ENCODE data around the gene TSC1. TPM values are rescaled to one million over a fixed set of nuclear protein-coding genes. Genes with fewer than 3 reads are reported as not detected.
A peak's percentile ranks its signal among the peaks of the same experiment; 100 is the strongest.

The TSC1 gene
- total RNA-seq, 1 donor from 2014 or later: 15.0 TPM

- peak in 1 of 2 donors; percentile 27 for DNase-seq (ENCODE audit: low read depth in 2 of 2)
Observed at GRCh38 chr9:132937463-132937901, 6.9 kb downstream of the TSC1 start.

GRCh38 chr9:132935026-132935425 is 9.4 kb downstream of the TSC1 start:
- DNase-seq (ENCODE audit: low read depth in 2 of 2): no peak

GRCh38 chr9:132931178-132931735 is 13.2 kb downstream of the TSC1 start:
- no peak for DNase-seq (ENCODE audit: low read depth in 2 of 2)

GRCh38 chr9:132927704-132928103 is 16.7 kb downstream of the TSC1 start:
- DNase-seq (ENCODE audit: low read depth in 2 of 2): no peak

GRCh38 chr9:132923346-132923902 is 21.0 kb downstream of the TSC1 start:
- peak in 1 of 2 donors; percentile 63 for DNase-seq (ENCODE audit: low read depth in 2 of 2)

- no peak for DNase-seq (ENCODE audit: low read depth in 2 of 2)
Observed at GRCh38 chr9:132919614-132920268, 24.7 kb downstream of the TSC1 start.

GRCh38 chr9:132914924-132915323 is 29.5 kb downstream of the TSC1 start:
- no peak for DNase-seq (ENCODE audit: low read depth in 2 of 2)

- no peak for DNase-seq (ENCODE audit: low read depth in 2 of 2)
Observed at GRCh38 chr9:132912131-132912530, 32.3 kb downstream of the TSC1 start.

- no peak for DNase-seq (ENCODE audit: low read depth in 2 of 2)
Observed at GRCh38 chr9:132910376-132910775, 34.0 kb downstream of the TSC1 start.

- DNase-seq (ENCODE audit: low read depth in 2 of 2): no peak
Observed at GRCh38 chr9:132909311-132909710, 35.1 kb downstream of the TSC1 start.

- no peak for DNase-seq (ENCODE audit: low read depth in 2 of 2)
Observed at GRCh38 chr9:132908635-132909034, 35.8 kb downstream of the TSC1 start.

GRCh38 chr9:132905726-132906125 is 38.7 kb downstream of the TSC1 start:
- no peak for DNase-seq (ENCODE audit: low read depth in 2 of 2)

GRCh38 chr9:132903574-132904492 is 40.6 kb downstream of the TSC1 start:
- DNase-seq (ENCODE audit: low read depth in 2 of 2): no peak

- DNase-seq (ENCODE audit: low read depth in 2 of 2): peak; percentile 72 to 77
Observed at GRCh38 chr9:132901858-132902831, 42.3 kb downstream of the TSC1 start.

GRCh38 chr9:132898051-132898450 is 46.4 kb downstream of the TSC1 start:
- no peak for DNase-seq (ENCODE audit: low read depth in 2 of 2)

- DNase-seq (ENCODE audit: low read depth in 2 of 2): no peak
Observed at GRCh38 chr9:132896906-132897305, 47.5 kb downstream of the TSC1 start.

- no peak for DNase-seq (ENCODE audit: low read depth in 2 of 2)
Observed at GRCh38 chr9:132896264-132896663, 48.2 kb downstream of the TSC1 start.

GRCh38 chr9:132894862-132895835 is 49.3 kb downstream of the TSC1 start:
- no peak for DNase-seq (ENCODE audit: low read depth in 2 of 2)

GRCh38 chr9:132894346-132894745 is 50.1 kb downstream of the TSC1 start:
- DNase-seq (ENCODE audit: low read depth in 2 of 2): no peak

- no peak for DNase-seq (ENCODE audit: low read depth in 2 of 2)
Observed at GRCh38 chr9:132892400-132892799, 52.0 kb downstream of the TSC1 start.

Measured in dermis microvascular lymphatic vessel endothelial cell (primary cell).